Right atrium auricular region (tissue), 2 donors: ENCODE data around the gene SSR1. TPM values are rescaled to one million over a fixed set of nuclear protein-coding genes. Genes with fewer than 3 reads are reported as not detected.

Experiments used
- DNase-seq: peaks from one replicate; pipeline ENCODE4 v3.0.0-alpha.2; 2019; ENCODE audit warnings: low spot score
- H3K27ac ChIP-seq, 2 donors: fragments of 200-600 bp; sonication (generic); 1 replicate in 1 of 2; 2 replicates in 1 of 2; pipeline ENCODE4 v1.5.1; 2016 to 2019
- H3K27me3 ChIP-seq, 2 donors: fragments of 200-600 bp; sonication (generic); one replicate each; pipeline versions ENCODE4 v1.5.1 to v1.6.0; 2017 to 2019
- H3K36me3 ChIP-seq: fragments of 200-600 bp; sonication (generic); one replicate; pipeline ENCODE4 v1.5.1; 2016
- H3K4me1 ChIP-seq, 2 donors: fragments of 200-600 bp; sonication (generic); one replicate each; pipeline versions ENCODE4 v1.5.1 to v1.6.0; 2017 to 2019
- H3K4me3 ChIP-seq, 2 donors: fragments of 200-600 bp; sonication (generic); 1 replicate in 1 of 2; 2 replicates in 1 of 2; pipeline ENCODE4 v1.5.1; 2017 to 2019; ENCODE audit warnings: mild to moderate bottlenecking in 1 of 2, moderate library complexity in 1 of 2
- H3K9me3 ChIP-seq, 2 donors: fragments of 200-600 bp; sonication (generic); one replicate each; pipeline ENCODE4 v1.5.1; 2019
- CTCF ChIP-seq, 2 donors: fragments of 200-600 bp; sonication (generic); IDR thresholded peaks; one replicate each; pipeline ENCODE4 v1.5.1; 2019; ENCODE audit warnings: antibody characterized with exemption in 2 of 2
- total RNA-seq, 2 donors: library from RNA; depleted of rRNA; stranded (reverse); fragments of >200 nt; gene quantifications; one replicate each; pipeline ENCODE4 v1.1.0, GENCODE V29; 2016

SSR1 gene
- total RNA-seq, 2 donors from 2014 or later = 30.2 to 41.7 TPM

GRCh38 chr6:7249391-7249790, 63.6 kb downstream of the SSR1 start:
- peaks cover 67% of the 10 kb centered on the region for H3K36me3 ChIP-seq
- H3K4me3 ChIP-seq = no peak overlapping the region
- H3K4me1 ChIP-seq = no peaks in the 10 kb centered on the region
- TF ChIP-seq CTCF (IDR thresholded peaks at IDR 0.05) = no peak
- no peak for DNase-seq
- H3K9me3 ChIP-seq = no peaks in the 10 kb centered on the region
- H3K27me3 ChIP-seq = no peaks in the 10 kb centered on the region
- no peak overlapping the region for H3K27ac ChIP-seq

- no peak for DNase-seq
- H3K4me1 ChIP-seq = peaks cover 0 to 10% of the 10 kb centered on the region in 2 donors
- H3K9me3 ChIP-seq = no peaks in the 10 kb centered on the region
- TF ChIP-seq CTCF (IDR thresholded peaks at IDR 0.05) = no peak
- peaks cover 67% of the 10 kb centered on the region for H3K36me3 ChIP-seq
- H3K4me3 ChIP-seq = no peak overlapping the region
- H3K27me3 ChIP-seq = no peaks in the 10 kb centered on the region
- H3K27ac ChIP-seq = no peak overlapping the region
Observed at GRCh38 chr6:7247828-7248227, 65.2 kb downstream of the SSR1 start.

- Histone ChIP-seq H3K9me3 (no peaks in the 10 kb centered on the region), H3K4me3 (no peak overlapping the region), H3K4me1 (peaks cover 0 to 11% of the 10 kb centered on the region in 2 donors), H3K36me3 (peaks cover 67% of the 10 kb centered on the region), H3K27me3 (no peaks in the 10 kb centered on the region), H3K27ac (no peak overlapping the region)
- TF ChIP-seq CTCF (IDR thresholded peaks at IDR 0.05) = no peak
- DNase-seq = no peak
Observed at GRCh38 chr6:7247179-7247456, 65.9 kb downstream of the SSR1 start.

- DNase-seq = no peak
- TF ChIP-seq CTCF (IDR thresholded peaks at IDR 0.05) = no peak
- H3K36me3 ChIP-seq = peaks cover 64% of the 10 kb centered on the region
Observed at GRCh38 chr6:7246401-7247178, 66.4 kb downstream of the SSR1 start.

GRCh38 chr6:7245668-7246393, 67.2 kb downstream of the SSR1 start:
- Histone ChIP-seq H3K27ac (no peak overlapping the region), H3K9me3 (no peaks in the 10 kb centered on the region), H3K4me1 (peaks cover 0 to 11% of the 10 kb centered on the region in 2 donors), H3K27me3 (no peaks in the 10 kb centered on the region), H3K36me3 (peaks cover 64% of the 10 kb centered on the region), H3K4me3 (no peak overlapping the region)
- no peak for DNase-seq
- no peak for TF ChIP-seq CTCF (IDR thresholded peaks at IDR 0.05)

More at GRCh38 chr6:7246401-7247178, 66.4 kb downstream of the SSR1 start:
- Histone ChIP-seq H3K27ac (no peak overlapping the region), H3K4me1 (peaks cover 0 to 11% of the 10 kb centered on the region in 2 donors), H3K4me3 (no peak overlapping the region), H3K9me3 (no peaks in the 10 kb centered on the region), H3K27me3 (no peaks in the 10 kb centered on the region)
